Measurements from ENCODE around the gene BROX. TPM values are rescaled to one million over a fixed set of nuclear protein-coding genes. Genes with fewer than 3 reads are reported as not detected.

Gene BROX
- total and polyA plus RNA-seq, 4 donors = 12.4 to 93.8 (median 31.1) TPM

DNA sequence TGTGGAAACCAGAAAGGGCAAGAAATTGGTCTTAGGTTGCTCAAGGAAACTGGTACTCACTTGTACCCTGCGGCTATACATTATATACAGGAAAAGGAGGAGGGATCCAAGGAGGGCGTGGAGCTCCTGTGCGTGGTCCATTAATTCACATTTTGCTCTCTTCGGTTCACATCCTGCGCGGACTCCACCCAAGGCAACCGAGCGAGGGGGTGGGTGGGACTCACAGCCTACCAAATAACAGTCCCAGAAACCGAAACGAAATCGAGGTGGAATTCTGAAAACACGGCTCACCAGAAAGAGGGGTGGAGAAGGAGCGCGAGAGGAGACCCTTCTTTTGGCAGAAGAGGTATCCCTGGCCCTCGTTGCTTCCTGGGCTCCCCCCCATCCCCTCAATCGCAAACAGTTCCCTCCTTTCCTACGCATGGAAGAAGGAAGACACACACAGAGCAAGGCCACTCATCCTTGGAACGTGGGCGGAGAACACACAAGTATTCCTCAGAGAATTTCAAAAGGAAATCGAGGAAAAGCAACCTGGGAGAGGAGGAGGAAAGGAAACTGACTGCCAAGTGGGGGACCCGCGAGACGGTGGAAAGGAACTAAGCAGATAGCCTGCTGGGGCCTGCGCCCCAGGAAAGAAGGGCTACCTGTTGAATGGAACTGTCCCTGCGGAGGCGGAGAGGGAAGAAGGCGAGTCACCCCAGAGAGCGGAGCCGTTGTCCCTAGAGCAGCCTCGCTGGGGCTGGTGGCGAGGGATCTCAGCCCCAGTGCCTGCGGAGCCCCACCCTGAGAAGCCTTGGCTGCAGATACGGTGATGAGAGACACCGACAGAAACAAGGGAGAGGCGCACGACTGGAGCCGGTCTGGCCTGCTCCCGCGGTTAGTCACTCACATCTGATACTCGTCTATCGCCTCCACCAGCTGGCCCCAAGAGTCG is 778 bp upstream of the BROX start:
- Histone ChIP-seq H3K36me3 (ENCODE audit: control insufficient read depth in 4 of 4, insufficient read depth in 4 of 4, low read length in 4 of 4) (peaks cover 0 to 9% (median 7%) of the 10 kb centered on the region in 4 donors), H3K9ac (ENCODE audit: insufficient read depth in 1 of 2, low read length in 2 of 2) (peak overlapping the region; percentile 65 to 71), H3K4me1 (ENCODE audit: control insufficient read depth in 5 of 5, insufficient read depth in 5 of 5, low read length in 5 of 5) (peaks cover 0 to 21% (median 7%) of the 10 kb centered on the region in 5 donors), H3K27me3 (ENCODE audit: control insufficient read depth in 3 of 3, insufficient read depth in 3 of 3, low read length in 2 of 3) (no peaks in the 10 kb centered on the region), H3K4me3 (peak overlapping the region; percentile 85), H3K9me3 (ENCODE audit: control insufficient read depth in 4 of 4, insufficient read depth in 3 of 4, low read length in 3 of 4) (no peaks in the 10 kb centered on the region), H3K27ac (ENCODE audit: low read depth in 1 of 2, low read length in 1 of 2) (peak overlapping the region; percentile 94)
- TF ChIP-seq, protein P1, sequence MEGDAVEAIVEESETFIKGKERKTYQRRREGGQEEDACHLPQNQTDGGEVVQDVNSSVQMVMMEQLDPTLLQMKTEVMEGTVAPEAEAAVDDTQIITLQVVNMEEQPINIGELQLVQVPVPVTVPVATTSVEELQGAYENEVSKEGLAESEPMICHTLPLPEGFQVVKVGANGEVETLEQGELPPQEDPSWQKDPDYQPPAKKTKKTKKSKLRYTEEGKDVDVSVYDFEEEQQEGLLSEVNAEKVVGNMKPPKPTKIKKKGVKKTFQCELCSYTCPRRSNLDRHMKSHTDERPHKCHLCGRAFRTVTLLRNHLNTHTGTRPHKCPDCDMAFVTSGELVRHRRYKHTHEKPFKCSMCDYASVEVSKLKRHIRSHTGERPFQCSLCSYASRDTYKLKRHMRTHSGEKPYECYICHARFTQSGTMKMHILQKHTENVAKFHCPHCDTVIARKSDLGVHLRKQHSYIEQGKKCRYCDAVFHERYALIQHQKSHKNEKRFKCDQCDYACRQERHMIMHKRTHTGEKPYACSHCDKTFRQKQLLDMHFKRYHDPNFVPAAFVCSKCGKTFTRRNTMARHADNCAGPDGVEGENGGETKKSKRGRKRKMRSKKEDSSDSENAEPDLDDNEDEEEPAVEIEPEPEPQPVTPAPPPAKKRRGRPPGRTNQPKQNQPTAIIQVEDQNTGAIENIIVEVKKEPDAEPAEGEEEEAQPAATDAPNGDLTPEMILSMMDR (IDR thresholded peaks at IDR 0.05; ENCODE audit: control extremely low read depth, extremely low read depth) = no peak
- 0% methylated on average over 42 of the region's 42 CpGs for WGBS, 2 donors
- peak; percentile 59 to 77 (median 71) for DNase-seq
- peak; percentile 17 for ATAC-seq (ENCODE audit: insufficient read depth, low FRiP score)

DNA sequence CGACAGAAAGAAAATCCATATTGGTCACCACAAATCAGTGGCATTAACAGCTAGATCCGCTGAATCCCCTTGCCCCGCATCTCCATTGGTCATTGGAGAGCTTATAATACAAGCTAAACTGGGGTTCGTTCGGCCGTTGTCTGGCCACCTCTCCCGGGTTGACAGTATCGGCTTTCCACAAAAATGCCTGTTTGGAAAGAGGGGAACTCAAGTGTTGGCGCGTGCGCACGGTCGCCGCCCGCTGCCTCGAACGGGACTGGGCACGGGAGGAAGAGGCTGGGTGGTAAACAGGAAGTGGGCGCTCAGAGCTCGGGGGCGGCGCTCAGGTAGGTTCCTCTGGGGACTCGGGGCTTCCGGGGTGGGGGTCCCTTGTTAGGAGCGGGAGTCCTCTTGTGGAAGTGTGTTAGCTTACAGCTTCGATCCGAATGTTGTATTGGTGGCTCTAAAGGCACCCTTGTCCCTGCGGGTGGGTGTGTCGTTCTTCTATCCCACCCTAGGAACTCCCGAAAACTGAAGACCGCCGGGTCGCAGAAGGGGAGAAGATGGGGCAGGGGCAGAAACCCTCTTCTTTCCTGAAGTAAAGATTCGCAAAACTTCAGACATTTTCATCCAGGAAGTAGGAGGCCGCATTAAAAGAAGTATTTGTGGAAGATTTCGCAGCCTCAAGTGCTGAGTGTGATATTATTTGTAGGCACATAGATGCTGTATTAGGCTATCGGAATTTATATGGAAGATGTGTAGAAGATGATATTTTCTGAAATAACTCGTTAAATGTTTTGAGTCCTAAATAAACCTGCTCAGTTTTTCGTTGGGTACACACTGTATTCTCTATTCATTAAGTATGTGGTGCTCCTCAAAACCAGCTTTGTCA is 962 bp downstream of the BROX start:
- peak; percentile 96 to 99 (median 98) for DNase-seq

DNA sequence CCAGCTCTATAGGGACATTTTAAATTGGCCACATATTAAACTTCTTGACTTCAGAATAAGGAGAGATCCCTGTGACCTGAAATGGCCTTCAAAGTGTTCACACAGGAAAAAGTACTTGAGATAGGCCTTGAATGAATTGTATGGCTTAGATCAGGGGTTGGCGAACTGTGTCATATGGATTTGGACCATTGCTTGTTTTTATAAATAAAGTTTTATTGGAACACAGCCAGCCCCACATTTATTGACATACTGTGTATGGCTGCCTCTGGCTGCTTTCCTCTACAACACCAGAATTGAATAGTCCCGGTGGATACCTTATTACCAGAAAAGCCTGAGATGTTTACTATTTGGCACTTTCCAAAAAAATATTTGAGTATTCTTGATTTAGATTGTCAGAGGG is 4.0 kb downstream of the BROX start:
- ATAC-seq (ENCODE audit: insufficient read depth, low FRiP score) = no peak
- H3K4me3 ChIP-seq = no peak overlapping the region
- 96 to 98% methylated on average over 2 of the region's 2 CpGs for WGBS, 2 donors
- no peak overlapping the region for H3K9ac ChIP-seq (ENCODE audit: insufficient read depth in 1 of 2, low read length in 2 of 2)
- peaks cover 7 to 30% (median 13%) of the 10 kb centered on the region in 4 donors for H3K36me3 ChIP-seq (ENCODE audit: control insufficient read depth in 4 of 4, insufficient read depth in 4 of 4, low read length in 4 of 4)
- TF ChIP-seq, protein P1 (IDR thresholded peaks at IDR 0.05; ENCODE audit: control extremely low read depth, extremely low read depth) = no peak
- no peaks in the 10 kb centered on the region for H3K9me3 ChIP-seq (ENCODE audit: control insufficient read depth in 4 of 4, insufficient read depth in 3 of 4, low read length in 3 of 4)
- DNase-seq = no peak
- peaks cover 0 to 5% (median 2%) of the 10 kb centered on the region in 5 donors for H3K4me1 ChIP-seq (ENCODE audit: control insufficient read depth in 5 of 5, insufficient read depth in 5 of 5, low read length in 5 of 5)
- no peak overlapping the region for H3K27ac ChIP-seq (ENCODE audit: low read depth in 1 of 2, low read length in 1 of 2)
- no peaks in the 10 kb centered on the region for H3K27me3 ChIP-seq (ENCODE audit: control insufficient read depth in 3 of 3, insufficient read depth in 3 of 3, low read length in 2 of 3)

More for the DNA sequence above, 962 bp downstream of the BROX start:
- H3K27me3 ChIP-seq (ENCODE audit: control insufficient read depth in 3 of 3, insufficient read depth in 3 of 3, low read length in 2 of 3) = no peaks in the 10 kb centered on the region
- TF ChIP-seq, protein P1 (IDR thresholded peaks at IDR 0.05; ENCODE audit: control extremely low read depth, extremely low read depth) = no peak
- peak overlapping the region; percentile 72 for H3K4me3 ChIP-seq
- peak; percentile 80 for ATAC-seq (ENCODE audit: insufficient read depth, low FRiP score)
- peaks cover 0 to 14% (median 8%) of the 10 kb centered on the region in 4 donors for H3K36me3 ChIP-seq (ENCODE audit: control insufficient read depth in 4 of 4, insufficient read depth in 4 of 4, low read length in 4 of 4)
- WGBS, 2 donors = 1% methylated on average over 39 of the region's 39 CpGs
- H3K9ac ChIP-seq (ENCODE audit: insufficient read depth in 1 of 2, low read length in 2 of 2) = peak overlapping the region; percentile 50 to 91
- H3K27ac ChIP-seq (ENCODE audit: low read depth in 1 of 2, low read length in 1 of 2) = peak overlapping the region; percentile 95 to 99
- no peaks in the 10 kb centered on the region for H3K9me3 ChIP-seq (ENCODE audit: control insufficient read depth in 4 of 4, insufficient read depth in 3 of 4, low read length in 3 of 4)
- peaks cover 0 to 21% (median 7%) of the 10 kb centered on the region in 5 donors for H3K4me1 ChIP-seq (ENCODE audit: control insufficient read depth in 5 of 5, insufficient read depth in 5 of 5, low read length in 5 of 5)

Measured in lung (tissue), 12 donors.